ENCODE data around the gene NRP2. TPM values are rescaled to one million over a fixed set of nuclear protein-coding genes. Genes with fewer than 3 reads are reported as not detected.

The NRP2 gene
- total RNA-seq, 3 donors from 2014 or later = 1.6 to 3.2 (median 1.6) TPM

DNA sequence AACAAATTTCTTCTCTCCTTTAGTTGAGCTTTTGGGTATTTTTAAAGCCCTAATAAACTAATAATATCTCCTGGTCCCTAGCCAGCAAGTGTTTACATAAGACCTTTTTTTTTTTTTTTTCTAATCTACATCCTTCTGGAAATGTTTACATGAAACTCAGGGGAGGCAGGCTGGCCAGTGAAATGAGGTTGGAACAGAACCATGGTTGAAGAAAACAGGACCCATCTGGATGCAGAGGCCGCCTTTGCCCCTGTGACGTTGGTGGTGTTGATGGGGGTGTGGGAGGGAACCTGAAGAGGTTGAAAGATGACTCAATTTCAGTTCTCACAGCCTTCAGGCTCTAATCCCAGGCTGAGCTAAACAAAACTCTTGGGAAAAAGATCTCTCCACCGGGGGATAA, 118.5 kb downstream of the NRP2 start:
- ATAC-seq (no peak), DNase-seq (no peak)
- no peaks in the 10 kb centered on the region for H3K9me3 Mint-ChIP-seq
- H3K27me3 Mint-ChIP-seq (ENCODE audit: low read depth) = no peaks in the 10 kb centered on the region
- H3K4me1 Mint-ChIP-seq (ENCODE audit: low read depth) = no peaks in the 10 kb centered on the region
- no peaks in the 10 kb centered on the region for H3K36me3 Mint-ChIP-seq (ENCODE audit: insufficient read depth)
- no peak overlapping the region for H3K4me3 Mint-ChIP-seq

DNA sequence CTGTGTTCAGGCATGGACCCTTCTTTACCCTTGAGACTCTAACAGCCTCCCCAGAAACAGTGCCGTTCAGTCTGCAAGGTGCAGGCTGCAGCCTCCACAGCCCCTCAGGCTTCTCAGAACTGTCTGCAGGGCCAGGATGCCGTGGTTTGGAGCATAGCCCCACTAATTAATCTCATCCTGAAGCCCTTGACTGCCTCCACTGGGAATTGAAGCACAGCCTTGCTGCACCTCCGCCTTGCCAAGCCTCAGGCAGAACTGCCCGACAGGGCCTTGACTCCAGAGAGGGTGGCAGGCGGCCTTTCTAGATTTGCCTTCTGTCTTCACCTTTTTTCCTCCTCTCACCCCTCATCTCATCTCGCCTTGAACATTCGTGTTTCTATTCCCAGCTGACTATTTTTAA, 119.8 kb downstream of the NRP2 start:
- no peaks in the 10 kb centered on the region for H3K9me3 Mint-ChIP-seq
- no peak for ATAC-seq
- H3K36me3 Mint-ChIP-seq (ENCODE audit: insufficient read depth) = no peaks in the 10 kb centered on the region
- no peak overlapping the region for H3K4me3 Mint-ChIP-seq
- no peaks in the 10 kb centered on the region for H3K4me1 Mint-ChIP-seq (ENCODE audit: low read depth)
- DNase-seq = no peak
- peaks cover 2% of the 10 kb centered on the region for H3K27me3 Mint-ChIP-seq (ENCODE audit: low read depth)

DNA sequence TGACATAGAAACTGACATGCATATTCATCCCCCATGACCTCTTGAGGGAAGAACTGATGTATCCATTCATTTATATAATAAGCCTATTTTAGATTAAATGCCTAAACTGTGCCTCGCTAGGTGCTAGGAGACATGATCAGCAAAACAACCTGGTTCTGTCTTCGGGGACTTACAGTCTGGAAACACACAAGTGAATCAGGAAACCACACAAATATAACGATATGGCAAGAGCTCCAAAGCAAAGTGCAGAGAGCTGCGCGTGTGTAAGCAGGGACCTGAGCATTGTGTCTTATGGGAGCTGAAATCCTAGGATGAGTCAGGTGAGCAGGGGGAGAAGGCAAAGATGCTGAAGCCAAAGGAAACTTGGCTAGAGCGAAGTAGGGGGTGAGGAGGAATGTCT, 120.6 kb downstream of the NRP2 start:
- Mint-ChIP-seq H3K36me3 (ENCODE audit: insufficient read depth) (no peaks in the 10 kb centered on the region), H3K4me3 (no peak overlapping the region), H3K27me3 (ENCODE audit: low read depth) (peaks cover 5% of the 10 kb centered on the region), H3K4me1 (ENCODE audit: low read depth) (no peaks in the 10 kb centered on the region), H3K9me3 (no peaks in the 10 kb centered on the region)
- no peak for ATAC-seq
- DNase-seq = no peak

DNA sequence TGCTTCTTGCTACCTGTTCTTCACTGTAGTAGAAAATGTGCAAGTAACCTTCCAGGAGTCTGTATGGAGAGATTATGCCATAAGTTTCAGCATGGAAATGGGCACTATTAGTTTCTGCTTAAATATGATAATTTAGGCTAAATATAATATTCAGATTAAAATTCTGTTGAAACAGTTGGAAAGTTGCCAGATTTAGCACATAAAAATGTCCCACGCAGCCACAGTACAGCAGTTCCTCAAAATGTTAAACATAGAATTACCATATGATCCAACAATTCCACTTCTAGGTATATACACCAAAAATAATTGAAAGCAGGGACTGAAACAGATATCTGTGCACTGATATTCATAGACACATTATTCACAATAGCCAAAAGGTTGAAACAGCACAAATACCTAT, 121.2 kb downstream of the NRP2 start:
- Mint-ChIP-seq H3K4me1 (ENCODE audit: low read depth) (no peaks in the 10 kb centered on the region), H3K4me3 (no peak overlapping the region), H3K9me3 (no peaks in the 10 kb centered on the region), H3K36me3 (ENCODE audit: insufficient read depth) (no peaks in the 10 kb centered on the region), H3K27me3 (ENCODE audit: low read depth) (peaks cover 5% of the 10 kb centered on the region)
- no peak for DNase-seq
- ATAC-seq = no peak

DNA sequence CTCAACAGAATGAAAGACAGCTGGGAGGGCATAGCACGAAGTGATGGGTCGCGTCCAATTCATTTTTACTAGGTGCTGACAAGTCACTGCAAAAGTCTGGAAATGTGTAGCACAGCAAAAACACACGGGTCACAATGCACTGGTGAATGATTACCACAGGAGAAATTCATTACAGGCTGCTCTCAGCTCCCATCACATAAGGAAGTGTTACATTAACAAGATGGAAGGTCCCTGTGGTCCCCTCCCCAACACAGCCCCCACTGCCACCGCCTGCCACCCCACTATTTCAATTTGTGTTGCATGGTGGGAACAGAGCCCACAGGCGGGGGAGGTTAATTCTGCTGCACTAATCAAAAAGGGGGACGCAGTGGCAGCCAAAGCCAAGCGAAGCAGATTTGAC, 122.8 kb downstream of the NRP2 start:
- no peaks in the 10 kb centered on the region for H3K9me3 Mint-ChIP-seq
- H3K4me1 Mint-ChIP-seq (ENCODE audit: low read depth) = no peaks in the 10 kb centered on the region
- ATAC-seq = no peak
- DNase-seq = no peak
- no peak overlapping the region for H3K4me3 Mint-ChIP-seq
- peaks cover 5% of the 10 kb centered on the region for H3K27me3 Mint-ChIP-seq (ENCODE audit: low read depth)
- H3K36me3 Mint-ChIP-seq (ENCODE audit: insufficient read depth) = no peaks in the 10 kb centered on the region

DNA sequence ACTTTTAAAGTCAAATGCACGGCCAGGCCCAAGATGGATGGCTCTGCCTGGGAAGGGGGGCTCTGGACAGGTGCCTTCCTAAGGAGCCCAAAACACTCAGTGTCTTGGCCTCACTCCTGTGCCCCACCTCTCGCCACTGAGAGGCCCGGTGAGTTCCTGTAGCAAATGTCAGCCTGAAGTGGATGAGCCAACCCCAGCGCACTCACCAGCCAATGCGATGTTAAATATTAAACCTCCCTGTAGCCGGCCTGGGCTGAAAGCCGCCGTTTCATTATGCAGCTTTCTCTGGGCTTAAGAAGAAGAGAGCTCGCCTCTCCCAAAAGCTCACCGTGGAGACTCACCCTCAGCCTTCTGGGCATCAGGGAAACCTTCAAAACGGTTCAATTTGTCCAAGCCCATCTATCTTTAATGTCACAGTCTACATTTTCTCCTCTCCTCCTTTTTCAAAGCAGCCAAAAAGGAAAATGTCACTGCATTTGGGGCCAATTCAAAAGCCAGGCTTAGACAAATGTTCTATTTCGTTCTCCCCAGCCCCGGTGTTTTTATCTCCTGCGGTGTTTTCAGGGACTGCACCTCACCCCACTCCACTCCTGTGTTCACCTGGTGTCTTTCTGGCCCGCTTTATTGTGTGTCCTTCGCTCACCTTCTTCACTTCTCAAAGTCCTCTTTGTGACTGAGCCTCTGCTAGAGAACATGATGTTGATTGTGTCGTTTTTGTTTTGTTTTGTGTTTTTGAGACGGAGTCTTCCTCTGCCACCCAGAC, 124.0 kb downstream of the NRP2 start:
- DNase-seq (no peak), ATAC-seq (no peak)
- H3K36me3 Mint-ChIP-seq (ENCODE audit: insufficient read depth) = no peaks in the 10 kb centered on the region
- no peaks in the 10 kb centered on the region for H3K4me1 Mint-ChIP-seq (ENCODE audit: low read depth)
- H3K9me3 Mint-ChIP-seq = no peaks in the 10 kb centered on the region
- H3K27me3 Mint-ChIP-seq (ENCODE audit: low read depth) = peaks cover 5% of the 10 kb centered on the region
- H3K4me3 Mint-ChIP-seq = no peak overlapping the region

DNA sequence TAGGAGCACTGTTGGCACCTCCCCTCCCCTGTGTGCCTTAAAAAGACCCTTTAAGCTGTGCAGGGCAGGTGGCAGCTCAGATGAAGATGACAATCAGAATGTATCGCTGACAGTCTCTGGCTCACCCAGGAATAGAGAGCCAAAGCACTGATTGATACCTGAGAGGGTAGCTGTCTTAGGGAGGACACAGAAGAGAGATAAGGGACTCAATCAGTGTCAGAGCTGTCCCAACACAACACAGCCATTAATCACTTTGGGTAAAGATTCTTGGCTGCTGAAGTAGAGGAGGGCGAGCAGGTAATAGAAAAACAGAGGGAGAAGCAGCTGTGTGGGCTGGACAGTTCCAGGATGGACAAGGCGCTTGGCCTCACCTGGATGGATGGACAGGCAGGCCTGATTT, 124.9 kb downstream of the NRP2 start:
- no peak for DNase-seq
- Mint-ChIP-seq H3K27me3 (ENCODE audit: low read depth) (peaks cover 5% of the 10 kb centered on the region), H3K9me3 (no peaks in the 10 kb centered on the region), H3K4me1 (ENCODE audit: low read depth) (no peaks in the 10 kb centered on the region), H3K4me3 (no peak overlapping the region), H3K36me3 (ENCODE audit: insufficient read depth) (no peaks in the 10 kb centered on the region)
- ATAC-seq = no peak

DNA sequence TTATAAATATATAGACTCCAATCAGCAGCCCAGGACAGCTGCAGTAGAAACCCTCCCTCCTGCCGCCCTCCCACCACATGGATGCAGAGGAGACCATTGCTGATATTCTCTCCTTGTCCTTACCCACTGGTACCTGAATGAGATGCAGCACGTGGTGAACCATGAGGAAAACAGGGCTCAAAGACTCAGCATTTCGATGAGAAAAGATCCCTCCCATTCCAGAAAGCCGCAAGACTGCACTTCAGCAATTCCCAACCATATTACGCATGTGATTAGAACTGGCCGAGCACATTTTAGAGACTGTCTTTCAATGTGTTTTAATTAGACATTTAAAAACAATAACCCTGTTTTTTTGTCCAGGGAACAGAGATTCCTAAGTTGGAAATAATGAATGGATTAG, 125.5 kb downstream of the NRP2 start:
- H3K36me3 Mint-ChIP-seq (ENCODE audit: insufficient read depth) = no peaks in the 10 kb centered on the region
- peaks cover 5% of the 10 kb centered on the region for H3K27me3 Mint-ChIP-seq (ENCODE audit: low read depth)
- H3K4me3 Mint-ChIP-seq = no peak overlapping the region
- no peak for ATAC-seq
- no peaks in the 10 kb centered on the region for H3K4me1 Mint-ChIP-seq (ENCODE audit: low read depth)
- DNase-seq = no peak
- H3K9me3 Mint-ChIP-seq = no peaks in the 10 kb centered on the region

DNA sequence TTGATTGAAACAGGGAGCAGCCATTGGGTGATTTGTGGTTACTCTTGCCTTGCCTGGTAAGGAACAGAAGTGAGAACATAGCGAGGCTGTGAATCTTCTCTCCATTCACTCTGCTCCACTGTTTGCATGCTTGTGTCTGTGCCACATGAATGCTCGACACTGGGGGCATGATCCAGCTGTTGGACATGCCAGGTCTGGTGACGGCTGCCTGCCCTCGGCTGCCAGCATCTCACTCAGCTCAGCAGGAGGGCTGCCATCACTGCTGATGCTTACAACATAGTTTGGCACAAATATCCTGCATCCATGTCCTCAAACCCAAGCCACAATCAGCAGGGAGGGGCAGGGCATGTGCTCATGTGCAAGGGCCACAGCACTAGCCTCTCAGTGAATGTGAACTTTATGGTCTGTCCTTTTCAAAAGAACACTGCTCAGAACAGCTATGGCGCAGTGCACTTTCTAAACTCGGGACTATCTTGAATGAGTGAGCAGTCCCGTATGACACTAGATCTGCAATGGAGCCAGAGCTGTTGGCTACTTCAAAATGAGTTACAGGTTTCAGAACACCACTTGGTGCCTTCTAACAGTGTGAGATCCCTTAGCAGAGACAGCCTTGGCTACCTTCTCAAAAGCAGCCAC, 126.3 kb downstream of the NRP2 start:
- H3K27me3 Mint-ChIP-seq (ENCODE audit: low read depth) = peaks cover 5% of the 10 kb centered on the region
- H3K4me1 Mint-ChIP-seq (ENCODE audit: low read depth) = no peaks in the 10 kb centered on the region
- H3K9me3 Mint-ChIP-seq = no peaks in the 10 kb centered on the region
- ATAC-seq (no peak), DNase-seq (no peak)
- H3K36me3 Mint-ChIP-seq (ENCODE audit: insufficient read depth) = no peaks in the 10 kb centered on the region
- H3K4me3 Mint-ChIP-seq = no peak overlapping the region

DNA sequence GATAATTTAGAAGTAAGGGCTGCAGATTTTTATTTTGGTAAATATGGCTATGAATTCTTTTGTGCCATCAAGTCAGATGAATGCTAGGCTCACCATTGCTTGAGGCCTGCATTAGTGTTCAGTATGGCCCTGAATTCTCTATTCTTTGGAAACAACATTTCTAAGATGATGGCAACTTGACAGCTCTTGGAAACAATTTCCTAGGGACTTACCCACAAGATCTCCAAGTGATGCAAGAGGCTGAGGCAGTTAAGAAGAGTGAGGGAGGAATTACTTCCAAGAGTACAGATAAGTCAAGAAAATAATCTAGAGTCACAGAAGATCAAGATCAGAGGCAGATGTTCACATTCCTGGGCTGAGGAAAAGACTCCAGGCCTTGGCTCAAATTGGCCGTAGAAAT, 129.1 kb downstream of the NRP2 start:
- Mint-ChIP-seq H3K4me1 (ENCODE audit: low read depth) (no peaks in the 10 kb centered on the region), H3K9me3 (no peaks in the 10 kb centered on the region), H3K4me3 (no peak overlapping the region), H3K36me3 (ENCODE audit: insufficient read depth) (no peaks in the 10 kb centered on the region), H3K27me3 (ENCODE audit: low read depth) (peaks cover 5% of the 10 kb centered on the region)
- ATAC-seq (no peak), DNase-seq (no peak)

DNA sequence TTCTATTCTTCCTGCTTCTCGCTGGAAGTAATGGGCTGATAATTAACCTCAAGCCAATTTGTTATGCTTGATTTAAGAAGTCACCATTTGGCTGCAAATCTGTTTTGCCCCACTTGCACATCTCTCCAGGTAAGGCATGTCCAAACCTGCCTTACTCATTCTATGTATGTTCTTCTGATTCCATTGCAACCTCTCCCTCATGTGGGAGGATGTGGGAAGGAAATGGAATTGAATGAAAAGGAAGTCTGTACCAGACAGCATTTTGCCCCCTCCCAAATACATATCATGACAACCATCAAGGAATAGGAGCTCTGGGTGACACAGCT, 131.7 kb downstream of the NRP2 start:
- DNase-seq = no peak
- no peak for ATAC-seq
- no peaks in the 10 kb centered on the region for H3K9me3 Mint-ChIP-seq
- H3K27me3 Mint-ChIP-seq (ENCODE audit: low read depth) = peaks cover 13% of the 10 kb centered on the region
- H3K4me1 Mint-ChIP-seq (ENCODE audit: low read depth) = no peaks in the 10 kb centered on the region
- H3K36me3 Mint-ChIP-seq (ENCODE audit: insufficient read depth) = no peaks in the 10 kb centered on the region
- no peak overlapping the region for H3K4me3 Mint-ChIP-seq

DNA sequence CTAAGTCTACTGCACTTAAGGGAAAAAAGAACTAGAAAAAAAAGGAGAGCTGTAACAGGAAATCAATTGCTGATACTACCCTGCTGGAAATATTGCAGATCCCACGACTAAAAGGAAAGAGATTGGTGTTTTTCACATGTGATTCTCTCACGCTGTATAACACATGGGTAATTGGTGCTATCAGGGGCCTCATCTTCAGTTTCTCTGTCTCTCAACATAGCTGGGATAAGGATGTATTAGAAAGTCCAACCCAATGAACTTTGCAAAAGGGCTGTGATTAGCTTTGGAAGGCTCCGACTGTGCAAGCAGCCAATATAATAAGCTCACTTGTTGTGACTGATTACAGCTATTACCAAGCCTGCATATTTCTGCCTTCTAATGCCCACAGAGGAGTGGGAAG, 133.4 kb downstream of the NRP2 start:
- no peak overlapping the region for H3K4me3 Mint-ChIP-seq
- no peak for ATAC-seq
- H3K9me3 Mint-ChIP-seq = no peaks in the 10 kb centered on the region
- no peaks in the 10 kb centered on the region for H3K4me1 Mint-ChIP-seq (ENCODE audit: low read depth)
- DNase-seq = no peak
- H3K27me3 Mint-ChIP-seq (ENCODE audit: low read depth) = peaks cover 16% of the 10 kb centered on the region
- no peaks in the 10 kb centered on the region for H3K36me3 Mint-ChIP-seq (ENCODE audit: insufficient read depth)

DNA sequence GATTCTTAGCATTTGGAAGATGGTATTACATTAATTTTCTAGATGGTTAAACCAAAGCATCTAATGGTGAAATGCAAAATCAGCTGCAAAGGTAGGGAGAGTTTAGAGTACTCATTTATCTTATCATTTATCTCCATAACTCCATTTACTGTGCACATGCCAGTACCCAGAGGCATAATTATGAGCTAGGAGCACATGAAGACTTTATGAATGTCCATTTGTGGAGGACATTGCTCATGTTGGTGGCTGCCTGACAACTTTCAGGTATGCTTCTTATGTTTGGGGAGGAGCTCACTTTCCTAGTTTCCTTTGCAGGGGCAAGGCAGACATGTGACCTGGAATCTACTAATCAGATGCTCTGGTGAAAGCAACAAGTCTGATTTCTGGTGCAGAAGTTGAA, 134.0 kb downstream of the NRP2 start:
- Mint-ChIP-seq H3K27me3 (ENCODE audit: low read depth) (peaks cover 17% of the 10 kb centered on the region), H3K4me1 (ENCODE audit: low read depth) (no peaks in the 10 kb centered on the region), H3K9me3 (no peaks in the 10 kb centered on the region), H3K36me3 (ENCODE audit: insufficient read depth) (no peaks in the 10 kb centered on the region), H3K4me3 (no peak overlapping the region)
- ATAC-seq (no peak), DNase-seq (no peak)

DNA sequence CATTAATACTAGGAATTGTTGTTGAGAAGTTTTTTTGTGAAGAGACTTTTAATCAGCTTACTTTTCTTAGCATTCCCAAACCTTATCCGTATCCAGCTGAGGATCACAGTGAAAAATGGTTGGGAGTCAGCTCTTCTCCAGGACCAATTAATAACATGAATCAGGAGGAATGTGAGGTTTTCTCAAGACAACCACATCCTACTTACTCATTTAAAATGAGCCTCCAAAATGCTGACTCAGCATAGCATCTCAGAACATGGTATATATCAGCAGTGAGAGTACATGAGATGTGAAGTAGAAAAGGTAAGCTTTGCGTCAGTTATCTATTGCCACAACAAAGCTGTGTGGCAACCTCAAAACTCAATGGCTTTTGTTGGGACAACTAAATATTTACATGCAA, 140.3 kb downstream of the NRP2 start:
- Mint-ChIP-seq H3K4me3 (no peak overlapping the region), H3K27me3 (ENCODE audit: low read depth) (peaks cover 16% of the 10 kb centered on the region), H3K9me3 (peaks cover 6% of the 10 kb centered on the region), H3K36me3 (ENCODE audit: insufficient read depth) (no peaks in the 10 kb centered on the region), H3K4me1 (ENCODE audit: low read depth) (no peaks in the 10 kb centered on the region)
- ATAC-seq (no peak), DNase-seq (no peak)

DNA sequence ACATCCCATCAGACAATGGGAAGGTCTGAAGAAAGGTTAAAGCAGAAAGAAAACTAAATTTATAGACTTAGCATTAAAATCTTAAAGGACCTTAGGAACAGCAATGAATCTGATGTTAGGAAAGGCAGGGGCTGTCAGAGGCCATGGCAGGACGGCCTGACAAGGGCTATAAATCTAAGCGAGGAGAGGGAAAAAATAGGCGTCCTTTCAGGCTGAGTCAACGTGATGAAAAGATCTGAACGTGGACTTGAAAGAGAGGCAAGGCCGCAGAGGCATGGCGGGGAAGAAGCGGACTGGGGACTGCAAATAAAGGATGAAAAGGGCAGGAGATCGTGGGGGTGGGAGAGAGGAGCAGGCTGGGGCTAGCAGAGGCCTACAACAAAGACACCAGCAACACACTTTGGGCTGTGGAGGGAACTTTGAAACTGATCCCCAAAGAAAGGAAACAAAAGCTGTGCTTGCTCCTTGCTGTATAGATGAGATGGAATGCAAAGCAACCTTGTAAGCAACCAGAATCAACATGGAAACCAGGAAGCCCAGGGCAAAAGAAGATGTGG, 145.6 kb downstream of the NRP2 start:
- H3K4me3 Mint-ChIP-seq = no peak overlapping the region
- DNase-seq (no peak), ATAC-seq (no peak)
- H3K36me3 Mint-ChIP-seq (ENCODE audit: insufficient read depth) = no peaks in the 10 kb centered on the region
- H3K27me3 Mint-ChIP-seq (ENCODE audit: low read depth) = peaks cover 4% of the 10 kb centered on the region
- H3K4me1 Mint-ChIP-seq (ENCODE audit: low read depth) = no peaks in the 10 kb centered on the region
- H3K9me3 Mint-ChIP-seq = peaks cover 6% of the 10 kb centered on the region
